ENCODE measurements around the gene ABHD16A. TPM values are rescaled to one million over a fixed set of nuclear protein-coding genes. Genes with fewer than 3 reads are reported as not detected.

ABHD16A gene
- total and polyA plus RNA-seq, 2 of the 13 experiments (the other 11 are each of a cell fraction or from before 2014, with no cell fraction given) = 43.5 to 45.4 TPM

DNA sequence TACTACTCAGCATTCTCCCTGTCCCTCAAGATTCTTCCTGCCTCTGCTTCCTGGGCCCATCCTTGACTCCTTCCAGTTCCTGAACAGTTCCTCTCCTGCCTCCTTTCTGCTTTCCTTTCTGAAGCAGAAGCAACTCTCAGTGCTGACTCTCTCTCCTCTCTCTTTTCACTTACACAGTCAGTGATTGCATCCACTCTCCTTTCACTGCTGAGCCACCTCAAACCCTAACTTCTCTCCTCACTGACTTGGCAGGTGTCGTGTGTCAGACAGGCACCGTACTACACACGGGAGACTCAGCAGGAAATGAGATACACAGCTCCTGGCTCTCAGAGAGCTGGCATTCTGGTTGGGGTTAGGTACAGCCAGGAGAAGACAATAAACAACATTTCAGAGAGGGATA is 5.6 kb downstream of the ABHD16A start:
- FAIRE-seq = no peak
- DNase-seq (ENCODE audit: low spot score) = no peak
- no TSS peak for BruUV-seq (replicated peaks)

More for the DNA sequence above, 5.6 kb downstream of the ABHD16A start:
- Histone ChIP-seq H3K4me2 (ENCODE audit: low read depth, low read length) (no peak overlapping the region), H3K4me1 (ENCODE audit: insufficient read depth, low read length) (peaks cover 32% of the 10 kb centered on the region), H3K27ac (ENCODE audit: extremely low read length, insufficient read depth, low read length) (no peak overlapping the region), H3K9me3 (ENCODE audit: low read length) (no peaks in the 10 kb centered on the region), H3K79me2 (ENCODE audit: insufficient read depth, low read length) (peaks cover 18% of the 10 kb centered on the region), H3K27me3 (ENCODE audit: control insufficient read depth in 1 of 2, insufficient read depth in 2 of 2, low read length in 2 of 2) (no peaks in the 10 kb centered on the region; a peak in 2 of 5 replicates), H2AFZ (ENCODE audit: low read length) (no peak overlapping the region), H3K4me3 (replicated peaks in 1 of 3; ENCODE audit: insufficient read depth in 1 of 3, low read depth in 2 of 3, low read length in 3 of 3) (no peak overlapping the region), H3K36me3 (replicated peaks in 1 of 2; ENCODE audit: control insufficient read depth in 1 of 2, insufficient read depth in 2 of 2, low read length in 2 of 2) (peaks cover 24 to 48% of the 10 kb centered on the region in 2 experiments), H4K20me1 (ENCODE audit: insufficient read depth, low read length) (no peaks in the 10 kb centered on the region), H3K9ac (ENCODE audit: insufficient read depth, low read depth, low read length) (no peak overlapping the region)
- TF ChIP-seq, protein P1, sequence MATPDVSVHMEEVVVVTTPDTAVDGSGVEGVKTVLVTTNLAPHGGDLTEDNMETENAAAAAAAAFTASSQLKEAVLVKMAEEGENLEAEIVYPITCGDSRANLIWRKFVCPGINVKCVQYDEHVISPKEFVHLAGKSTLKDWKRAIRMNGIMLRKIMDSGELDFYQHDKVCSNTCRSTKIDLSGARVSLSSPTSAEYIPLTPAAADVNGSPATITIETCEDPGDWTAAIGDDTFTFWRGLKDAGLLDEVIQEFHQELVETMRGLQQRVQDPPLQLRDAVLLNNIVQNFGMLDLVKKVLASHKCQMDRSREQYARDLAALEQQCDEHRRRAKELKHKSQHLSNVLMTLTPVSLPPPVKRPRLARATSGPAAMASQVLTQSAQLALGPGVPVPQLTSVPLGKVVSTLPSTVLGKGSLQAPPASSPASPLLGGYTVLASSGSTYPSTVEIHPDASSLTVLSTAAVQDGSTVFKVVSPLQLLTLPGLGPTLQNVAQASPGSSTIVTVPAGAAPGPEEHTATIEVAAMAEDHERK (CRISPR knock-in tag; IDR thresholded peaks at IDR 0.05; ENCODE audit: low read depth) = no peak
- TF ChIP-seq, protein P2, sequence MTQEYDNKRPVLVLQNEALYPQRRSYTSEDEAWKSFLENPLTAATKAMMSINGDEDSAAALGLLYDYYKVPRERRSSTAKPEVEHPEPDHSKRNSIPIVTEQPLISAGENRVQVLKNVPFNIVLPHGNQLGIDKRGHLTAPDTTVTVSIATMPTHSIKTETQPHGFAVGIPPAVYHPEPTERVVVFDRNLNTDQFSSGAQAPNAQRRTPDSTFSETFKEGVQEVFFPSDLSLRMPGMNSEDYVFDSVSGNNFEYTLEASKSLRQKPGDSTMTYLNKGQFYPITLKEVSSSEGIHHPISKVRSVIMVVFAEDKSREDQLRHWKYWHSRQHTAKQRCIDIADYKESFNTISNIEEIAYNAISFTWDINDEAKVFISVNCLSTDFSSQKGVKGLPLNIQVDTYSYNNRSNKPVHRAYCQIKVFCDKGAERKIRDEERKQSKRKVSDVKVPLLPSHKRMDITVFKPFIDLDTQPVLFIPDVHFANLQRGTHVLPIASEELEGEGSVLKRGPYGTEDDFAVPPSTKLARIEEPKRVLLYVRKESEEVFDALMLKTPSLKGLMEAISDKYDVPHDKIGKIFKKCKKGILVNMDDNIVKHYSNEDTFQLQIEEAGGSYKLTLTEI (CRISPR knock-in tag; conservative IDR thresholded peaks at IDR 0.05) = no peak
- TF ChIP-seq, protein P3, sequence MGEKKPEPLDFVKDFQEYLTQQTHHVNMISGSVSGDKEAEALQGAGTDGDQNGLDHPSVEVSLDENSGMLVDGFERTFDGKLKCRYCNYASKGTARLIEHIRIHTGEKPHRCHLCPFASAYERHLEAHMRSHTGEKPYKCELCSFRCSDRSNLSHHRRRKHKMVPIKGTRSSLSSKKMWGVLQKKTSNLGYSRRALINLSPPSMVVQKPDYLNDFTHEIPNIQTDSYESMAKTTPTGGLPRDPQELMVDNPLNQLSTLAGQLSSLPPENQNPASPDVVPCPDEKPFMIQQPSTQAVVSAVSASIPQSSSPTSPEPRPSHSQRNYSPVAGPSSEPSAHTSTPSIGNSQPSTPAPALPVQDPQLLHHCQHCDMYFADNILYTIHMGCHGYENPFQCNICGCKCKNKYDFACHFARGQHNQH (CRISPR knock-in tag; IDR thresholded peaks at IDR 0.05) = no peak
- TF ChIP-seq SSRP1 (CRISPR knock-in tag; IDR thresholded peaks at IDR 0.05) (no peak), NR2C2 (CRISPR knock-in tag; IDR thresholded peaks at IDR 0.05; ENCODE audit: borderline replicate concordance) (no peak), ZNF773 (CRISPR knock-in tag; IDR thresholded peaks at IDR 0.05; ENCODE audit: borderline replicate concordance) (no peak), ONECUT2 (CRISPR knock-in tag; IDR thresholded peaks at IDR 0.05) (no peak), CBFB (CRISPR knock-in tag; IDR thresholded peaks at IDR 0.05) (no peak), NFRKB (IDR thresholded peaks at IDR 0.05) (no peak), ISX (CRISPR knock-in tag; conservative IDR thresholded peaks at IDR 0.05) (no peak), ZNF296 (CRISPR knock-in tag; conservative IDR thresholded peaks at IDR 0.05) (no peak), ZNF282 (IDR thresholded peaks at IDR 0.05; ENCODE audit: partially characterized antibody) (no peak)
- TF ChIP-seq, protein P4, sequence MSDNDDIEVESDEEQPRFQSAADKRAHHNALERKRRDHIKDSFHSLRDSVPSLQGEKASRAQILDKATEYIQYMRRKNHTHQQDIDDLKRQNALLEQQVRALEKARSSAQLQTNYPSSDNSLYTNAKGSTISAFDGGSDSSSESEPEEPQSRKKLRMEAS (IDR thresholded peaks at IDR 0.05) = no peak
- TF ChIP-seq, protein P5, sequence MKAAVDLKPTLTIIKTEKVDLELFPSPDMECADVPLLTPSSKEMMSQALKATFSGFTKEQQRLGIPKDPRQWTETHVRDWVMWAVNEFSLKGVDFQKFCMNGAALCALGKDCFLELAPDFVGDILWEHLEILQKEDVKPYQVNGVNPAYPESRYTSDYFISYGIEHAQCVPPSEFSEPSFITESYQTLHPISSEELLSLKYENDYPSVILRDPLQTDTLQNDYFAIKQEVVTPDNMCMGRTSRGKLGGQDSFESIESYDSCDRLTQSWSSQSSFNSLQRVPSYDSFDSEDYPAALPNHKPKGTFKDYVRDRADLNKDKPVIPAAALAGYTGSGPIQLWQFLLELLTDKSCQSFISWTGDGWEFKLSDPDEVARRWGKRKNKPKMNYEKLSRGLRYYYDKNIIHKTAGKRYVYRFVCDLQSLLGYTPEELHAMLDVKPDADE (CRISPR knock-in tag; IDR thresholded peaks at IDR 0.05) = no peak
- intact Hi-C loops (cut with micrococcal nuclease; ENCODE audit: unreplicated experiment) (no loop called here), in situ Hi-C loops (cut with HindIII; ENCODE audit: extremely low pct_ligation_motif_present, low pct_unique_long_range_greater_than_20kb) (no loop called here)
- POLR2A ChIA-PET = no interaction called here
- WGBS (ENCODE audit: low lambda C conversion rate) = 94% methylated on average over 3 of the region's 3 CpGs
- CTCF ChIA-PET (ENCODE audit: low intra/inter-chr PET ratio, low total read pairs) = no interaction called here
- no peak for ATAC-seq
